ENCODE data around the gene GNAZ.

GNAZ gene

DNA sequence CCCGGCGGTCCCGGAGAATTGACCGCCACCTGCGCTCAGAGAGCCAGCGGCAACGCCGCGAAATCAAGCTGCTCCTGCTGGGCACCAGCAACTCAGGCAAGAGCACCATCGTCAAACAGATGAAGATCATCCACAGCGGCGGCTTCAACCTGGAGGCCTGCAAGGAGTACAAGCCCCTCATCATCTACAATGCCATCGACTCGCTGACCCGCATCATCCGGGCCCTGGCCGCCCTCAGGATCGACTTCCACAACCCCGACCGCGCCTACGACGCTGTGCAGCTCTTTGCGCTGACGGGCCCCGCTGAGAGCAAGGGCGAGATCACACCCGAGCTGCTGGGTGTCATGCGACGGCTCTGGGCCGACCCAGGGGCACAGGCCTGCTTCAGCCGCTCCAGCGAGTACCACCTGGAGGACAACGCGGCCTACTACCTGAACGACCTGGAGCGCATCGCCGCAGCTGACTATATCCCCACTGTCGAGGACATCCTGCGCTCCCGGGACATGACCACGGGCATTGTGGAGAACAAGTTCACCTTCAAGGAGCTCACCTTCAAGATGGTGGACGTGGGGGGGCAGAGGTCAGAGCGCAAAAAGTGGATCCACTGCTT is 25.5 kb downstream of the GNAZ start:
- DNase-seq, result no peak

GRCh38 chr22:23097412-23098229 is 27.3 kb downstream of the GNAZ start:
- DNase-seq, result no peak

GRCh38 chr22:23098230-23098705 is 27.9 kb downstream of the GNAZ start:
- no peak for DNase-seq

DNA sequence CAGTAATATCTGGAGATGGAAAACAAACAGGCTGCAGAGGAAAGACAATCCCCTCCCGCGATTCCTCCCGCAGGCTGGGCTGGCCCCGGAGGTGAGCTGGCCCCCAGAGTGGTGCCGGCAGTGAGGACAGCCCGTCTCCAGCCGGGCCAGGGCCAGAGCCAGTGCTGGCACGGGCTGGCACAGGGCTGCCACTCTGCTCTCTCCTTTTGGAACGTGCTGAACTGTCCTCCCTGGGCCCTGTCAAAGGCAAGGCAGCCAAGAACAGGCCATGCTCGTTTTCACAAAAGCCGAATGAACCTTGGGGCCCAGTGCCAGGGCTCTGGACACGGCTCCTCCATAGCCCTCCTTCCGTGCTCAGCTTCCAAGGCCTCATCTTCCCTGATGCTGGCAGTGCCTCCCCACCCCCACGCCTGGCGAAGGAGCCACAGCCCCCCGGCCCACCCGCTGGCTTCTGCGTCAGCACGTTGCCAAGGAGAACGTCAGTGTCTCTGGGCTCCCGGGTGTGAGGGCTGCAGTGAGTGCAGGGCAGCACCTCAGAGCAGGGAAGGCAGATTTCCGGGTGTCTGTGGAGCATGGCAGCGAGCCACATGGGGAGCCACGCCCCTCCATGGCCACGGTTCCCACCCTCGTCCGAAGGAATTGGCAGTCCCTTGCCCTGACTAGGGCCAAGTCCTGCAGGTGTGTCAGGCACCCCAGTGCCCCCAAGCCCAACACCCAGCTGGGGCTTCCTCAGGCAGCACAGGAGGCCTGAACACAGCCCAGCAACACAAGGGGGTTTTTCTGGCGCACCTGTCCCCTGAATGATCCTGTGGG is 28.6 kb downstream of the GNAZ start:
- DNase-seq, result no peak

- no peak for DNase-seq
Observed at GRCh38 chr22:23099531-23099804, 29.1 kb downstream of the GNAZ start.

DNA sequence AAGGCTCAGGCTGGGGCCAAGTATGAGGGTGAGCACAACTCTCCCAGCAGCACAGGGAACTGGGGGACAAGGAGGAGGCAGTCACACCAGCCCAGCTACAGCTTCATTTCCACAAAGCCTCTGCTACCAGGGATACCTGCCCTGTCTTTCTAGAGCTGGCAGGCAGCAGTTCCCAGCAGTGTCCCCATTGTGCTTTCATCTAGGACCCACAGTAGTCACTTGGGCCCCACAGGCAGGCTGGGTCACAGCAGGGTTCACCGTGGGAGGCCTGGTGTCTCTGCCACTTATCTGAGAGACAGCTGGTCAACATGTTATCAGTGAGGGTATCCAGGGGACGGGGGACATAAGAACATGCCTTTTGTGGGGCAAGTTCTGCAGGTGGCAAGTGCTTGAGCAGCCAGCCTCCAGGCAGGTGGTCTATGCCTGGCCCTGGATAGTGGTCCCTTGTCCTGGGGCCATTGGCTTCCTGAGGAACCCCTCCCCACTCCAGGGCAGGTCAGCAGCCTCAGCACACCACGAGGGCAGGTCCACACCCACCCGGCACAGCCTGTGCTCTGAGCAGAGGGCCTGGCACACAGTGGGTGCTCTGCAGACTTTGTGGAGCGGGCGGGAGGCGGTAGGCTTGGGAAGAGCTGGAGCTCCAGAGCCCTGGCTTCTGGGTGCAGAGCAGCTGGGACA is 29.9 kb downstream of the GNAZ start:
- DNase-seq, result no peak

DNA sequence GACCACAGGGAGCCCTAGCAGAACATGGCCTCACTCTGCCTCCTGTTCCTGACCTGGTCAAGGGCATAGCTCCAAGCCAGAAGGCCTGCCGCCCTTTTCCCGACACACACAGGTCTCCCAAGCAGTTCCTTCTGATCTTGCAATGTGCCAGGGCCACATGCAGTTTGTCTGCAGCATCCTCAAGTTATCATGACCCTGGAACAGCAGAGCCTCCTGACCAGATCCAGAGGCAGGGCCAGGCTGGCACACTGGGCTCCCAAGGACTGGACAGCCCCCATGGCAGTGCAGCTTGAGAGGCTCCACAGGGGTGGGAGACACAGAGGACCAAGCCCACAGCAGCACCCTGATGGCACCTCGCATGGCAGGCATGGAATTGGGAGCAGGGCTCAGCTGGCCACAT is 31.2 kb downstream of the GNAZ start:
- no peak for DNase-seq

DNA sequence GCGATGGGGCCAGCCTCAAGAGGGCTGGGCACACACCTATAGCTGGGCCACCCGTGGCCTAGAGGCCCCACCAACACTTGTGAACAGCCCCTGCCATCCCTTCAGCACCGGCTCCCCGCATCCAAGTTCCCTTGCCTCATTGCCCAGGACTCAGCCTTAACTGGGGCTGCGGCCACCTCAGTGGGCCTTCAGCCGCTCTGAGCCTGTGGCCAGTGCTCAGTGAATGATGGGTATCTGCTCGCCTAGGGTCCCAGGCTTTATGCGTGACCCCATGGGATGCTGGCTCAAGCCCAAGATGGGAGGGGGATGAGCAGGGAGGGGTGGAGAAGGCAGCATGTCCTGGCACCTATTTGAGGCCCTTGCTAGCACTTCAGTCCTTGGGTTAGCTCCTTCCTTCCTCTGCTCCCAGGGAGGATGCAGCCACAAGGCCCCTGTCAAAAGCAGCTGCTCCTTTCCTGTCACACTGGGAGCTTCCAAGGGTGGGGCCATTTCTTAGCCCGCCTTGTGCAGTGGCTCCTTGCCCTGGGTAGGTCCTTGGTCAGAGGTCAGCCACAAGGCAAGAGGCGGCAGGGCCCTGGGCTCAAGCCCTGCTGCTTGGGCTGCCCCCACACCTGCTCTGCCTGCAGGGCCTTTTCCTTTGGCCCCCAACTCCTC is 31.8 kb downstream of the GNAZ start:
- no peak for DNase-seq

- DNase-seq, result no peak
Observed at GRCh38 chr22:23102776-23103175, 32.5 kb downstream of the GNAZ start.

- DNase-seq, result no peak
Observed at GRCh38 chr22:23103199-23103954, 33.1 kb downstream of the GNAZ start.

GRCh38 chr22:23104187-23104971 is 34.1 kb downstream of the GNAZ start:
- no peak for DNase-seq

- no peak for DNase-seq
Observed at GRCh38 chr22:23105304-23105703, 35.0 kb downstream of the GNAZ start.

GRCh38 chr22:23105919-23106318 is 35.6 kb downstream of the GNAZ start:
- no peak for DNase-seq

- no peak for DNase-seq
Observed at GRCh38 chr22:23106344-23106743, 36.0 kb downstream of the GNAZ start.

DNA sequence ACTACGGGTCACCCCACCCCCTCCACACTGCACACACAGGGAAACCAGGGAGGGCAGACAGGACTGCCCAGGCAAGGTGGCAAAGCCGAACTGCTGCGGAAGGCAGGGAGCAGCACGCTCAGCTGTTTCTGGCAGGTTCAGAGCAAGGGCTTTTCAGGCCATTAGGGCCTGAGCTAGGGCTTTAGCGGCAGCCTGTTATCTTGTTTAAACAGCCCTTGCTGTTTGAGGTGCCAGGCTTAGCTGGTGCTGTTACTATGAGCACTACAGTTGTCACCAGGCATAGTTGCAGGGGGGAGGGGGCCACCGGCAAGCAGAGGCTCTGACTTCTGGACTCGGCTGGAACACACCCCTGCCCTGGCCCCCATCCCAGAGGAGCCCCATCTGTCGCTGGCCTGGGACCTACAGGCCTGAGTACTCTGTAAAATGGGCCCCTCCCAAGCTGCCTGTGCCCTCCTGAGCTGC is 36.6 kb downstream of the GNAZ start:
- DNase-seq, result no peak

DNA sequence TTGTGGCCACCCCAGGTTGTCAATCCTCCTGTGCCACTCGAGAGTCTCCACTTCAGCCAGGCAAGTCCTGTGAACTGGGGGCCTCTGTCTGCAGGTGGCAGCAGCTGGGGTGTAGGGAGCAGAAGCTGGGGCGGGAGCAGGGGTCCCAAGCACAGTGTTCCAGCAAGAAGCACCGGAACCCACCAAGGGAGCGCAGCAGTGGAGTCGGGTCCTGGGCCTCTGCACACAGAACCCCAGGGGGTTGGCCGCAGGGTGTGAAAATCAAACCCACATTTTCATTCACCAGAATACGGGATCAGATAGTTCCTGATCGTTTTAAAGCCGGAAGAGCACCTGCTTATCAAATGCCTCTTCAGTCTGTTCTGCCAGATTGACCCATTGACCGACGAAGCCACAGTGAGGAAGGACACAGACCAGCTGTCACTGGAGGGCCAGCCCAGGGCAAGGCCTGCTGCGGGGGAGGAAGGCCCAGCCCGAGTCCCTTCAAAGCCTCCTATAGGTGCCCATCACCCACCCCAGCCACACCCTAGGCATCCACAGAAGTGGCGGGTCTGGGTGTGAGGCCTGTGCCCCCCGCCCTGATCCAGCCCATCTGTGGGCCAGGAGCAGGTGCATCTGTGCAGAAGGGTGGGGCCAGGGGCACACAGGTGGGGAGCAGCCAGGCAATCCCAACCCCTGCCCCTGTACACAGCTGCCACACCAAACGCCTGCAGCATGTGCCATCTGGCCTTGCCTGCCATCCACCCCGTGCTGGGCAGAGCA is 37.3 kb downstream of the GNAZ start:
- DNase-seq, result no peak

- DNase-seq, result no peak
Observed at GRCh38 chr22:23108249-23109078, 38.1 kb downstream of the GNAZ start.

- DNase-seq, result no peak
Observed at GRCh38 chr22:23109079-23109347, 38.7 kb downstream of the GNAZ start.

GRCh38 chr22:23109441-23109978 is 39.2 kb downstream of the GNAZ start:
- DNase-seq, result no peak

Measured in EL (cell line).